Measurements from ENCODE around the gene HAND1.
"Not testable (repeated sequence)": the region's sequence is repeated elsewhere in the genome, so short reads cannot be mapped to it uniquely, and the experiment has no call there.

Gene HAND1

GRCh38 chr5:154478224-154478565, at the start of gene HAND1:
Gene HAND1 (minus strand): TSS chr5:154478227. CDS start chr5:154478008, 219 bp downstream.
- no peak for DNase-seq

- DNase-seq, result no peak
Measured at GRCh38 chr5:154526231-154527226, 48.5 kb upstream of the HAND1 start.

- no peak for DNase-seq
Measured at GRCh38 chr5:154524859-154525258, 46.8 kb upstream of the HAND1 start.

GRCh38 chr5:154524181-154524580, 46.2 kb upstream of the HAND1 start:
- DNase-seq, result no peak

GRCh38 chr5:154523709-154524108, 45.7 kb upstream of the HAND1 start:
- DNase-seq, result no peak

- no peak for DNase-seq
Measured at GRCh38 chr5:154523104-154523503, 45.1 kb upstream of the HAND1 start.

GRCh38 chr5:154522284-154522683, 44.3 kb upstream of the HAND1 start:
- no peak for DNase-seq

GRCh38 chr5:154521756-154522155, 43.7 kb upstream of the HAND1 start:
- no peak for DNase-seq

GRCh38 chr5:154520861-154521453, 42.9 kb upstream of the HAND1 start:
- no peak for DNase-seq

GRCh38 chr5:154519359-154519758, 41.3 kb upstream of the HAND1 start:
- DNase-seq, result no peak

- DNase-seq, result no peak
Measured at GRCh38 chr5:154518438-154518867, 40.4 kb upstream of the HAND1 start.

GRCh38 chr5:154517810-154518437, 39.9 kb upstream of the HAND1 start:
- DNase-seq, result no peak

- DNase-seq, result no peak
Measured at GRCh38 chr5:154517181-154517580, 39.2 kb upstream of the HAND1 start.

- no peak for DNase-seq
Measured at GRCh38 chr5:154516475-154516874, 38.4 kb upstream of the HAND1 start.

GRCh38 chr5:154515488-154515887, 37.5 kb upstream of the HAND1 start:
- DNase-seq, result not testable (repeated sequence)

- DNase-seq, result no peak
Measured at GRCh38 chr5:154514331-154514730, 36.3 kb upstream of the HAND1 start.

GRCh38 chr5:154513669-154514084, 35.6 kb upstream of the HAND1 start:
- no peak for DNase-seq

GRCh38 chr5:154511984-154512383, 34.0 kb upstream of the HAND1 start:
- peak; percentile 40 for DNase-seq

GRCh38 chr5:154509784-154510555, 31.9 kb upstream of the HAND1 start:
- DNase-seq, result peak; percentile 20

- no peak for DNase-seq
Measured at GRCh38 chr5:154508114-154508513, 30.1 kb upstream of the HAND1 start.

GRCh38 chr5:154506716-154507080, 28.7 kb upstream of the HAND1 start:
- DNase-seq, result no peak

- DNase-seq, result no peak
Measured at GRCh38 chr5:154506049-154506715, 28.2 kb upstream of the HAND1 start.
